ENCODE results near the gene FAIM2.
"Not testable (repeated sequence)": the region's sequence is repeated elsewhere in the genome, so short reads cannot be mapped to it uniquely, and the experiment has no call there.

FAIM2 gene

GRCh38 chr12:49885663-49886461 is 17.8 kb downstream of the FAIM2 start:
- FAIRE-seq, result no peak
- no peak for TF ChIP-seq TAF1 (IDR thresholded peaks at IDR 0.05; ENCODE audit: low read depth, low read length)
- TF ChIP-seq POLR2A (IDR thresholded peaks at IDR 0.05; ENCODE audit: low read depth, low read length), result no peak
- no peak for TF ChIP-seq PAX5 (IDR thresholded peaks at IDR 0.05; ENCODE audit: insufficient read depth, low read length, severe bottlenecking)
- TF ChIP-seq POU2F2 (IDR thresholded peaks at IDR 0.05; ENCODE audit: low read depth, low read length), result no peak
- no peak for TF ChIP-seq POLR2AphosphoS5 (IDR thresholded peaks at IDR 0.05; ENCODE audit: low read depth, low read length)
- no peak for TF ChIP-seq SPI1 (IDR thresholded peaks at IDR 0.05; ENCODE audit: low read depth, low read length)
- DNase-seq (ENCODE audit: insufficient read length, low spot score), result no peak

DNA sequence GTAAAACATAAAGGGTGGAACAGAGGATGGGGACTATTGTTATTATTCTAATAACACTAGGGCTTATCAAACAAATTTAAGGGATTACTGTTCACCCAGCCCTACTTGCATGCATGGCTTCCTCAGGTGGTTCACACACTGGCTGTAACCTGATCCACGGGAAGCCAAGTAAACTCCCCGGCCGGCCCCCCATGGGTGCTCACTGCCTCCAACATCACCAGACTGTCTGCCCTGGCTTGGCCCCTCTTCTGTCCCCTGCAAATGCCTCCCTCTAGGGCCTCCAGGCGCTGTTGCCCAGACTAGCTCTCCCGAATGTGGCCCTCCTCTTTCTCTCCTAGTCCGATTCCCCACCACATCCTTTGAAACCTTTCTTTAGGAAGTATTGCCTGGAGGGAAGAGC is 18.6 kb downstream of the FAIM2 start:
- FAIRE-seq (no peak), DNase-seq (ENCODE audit: insufficient read length, low spot score) (no peak)
- no peak for TF ChIP-seq SPI1 (IDR thresholded peaks at IDR 0.05; ENCODE audit: low read depth, low read length)
- no peak for TF ChIP-seq PAX5 (IDR thresholded peaks at IDR 0.05; ENCODE audit: insufficient read depth, low read length, severe bottlenecking)
- TF ChIP-seq POU2F2 (IDR thresholded peaks at IDR 0.05; ENCODE audit: low read depth, low read length), result no peak
- no peak for TF ChIP-seq POLR2A (IDR thresholded peaks at IDR 0.05; ENCODE audit: low read depth, low read length)
- no peak for TF ChIP-seq POLR2AphosphoS5 (IDR thresholded peaks at IDR 0.05; ENCODE audit: low read depth, low read length)
- TF ChIP-seq TAF1 (IDR thresholded peaks at IDR 0.05; ENCODE audit: low read depth, low read length), result no peak

GRCh38 chr12:49882851-49883464 is 20.7 kb downstream of the FAIM2 start:
- FAIRE-seq (no peak), DNase-seq (ENCODE audit: insufficient read length, low spot score) (no peak)
- TF ChIP-seq POLR2AphosphoS5 (IDR thresholded peaks at IDR 0.05; ENCODE audit: low read depth, low read length) (no peak), SPI1 (IDR thresholded peaks at IDR 0.05; ENCODE audit: low read depth, low read length) (no peak), POU2F2 (IDR thresholded peaks at IDR 0.05; ENCODE audit: low read depth, low read length) (no peak), TAF1 (IDR thresholded peaks at IDR 0.05; ENCODE audit: low read depth, low read length) (no peak), PAX5 (IDR thresholded peaks at IDR 0.05; ENCODE audit: insufficient read depth, low read length, severe bottlenecking) (no peak), POLR2A (IDR thresholded peaks at IDR 0.05; ENCODE audit: low read depth, low read length) (no peak)

DNA sequence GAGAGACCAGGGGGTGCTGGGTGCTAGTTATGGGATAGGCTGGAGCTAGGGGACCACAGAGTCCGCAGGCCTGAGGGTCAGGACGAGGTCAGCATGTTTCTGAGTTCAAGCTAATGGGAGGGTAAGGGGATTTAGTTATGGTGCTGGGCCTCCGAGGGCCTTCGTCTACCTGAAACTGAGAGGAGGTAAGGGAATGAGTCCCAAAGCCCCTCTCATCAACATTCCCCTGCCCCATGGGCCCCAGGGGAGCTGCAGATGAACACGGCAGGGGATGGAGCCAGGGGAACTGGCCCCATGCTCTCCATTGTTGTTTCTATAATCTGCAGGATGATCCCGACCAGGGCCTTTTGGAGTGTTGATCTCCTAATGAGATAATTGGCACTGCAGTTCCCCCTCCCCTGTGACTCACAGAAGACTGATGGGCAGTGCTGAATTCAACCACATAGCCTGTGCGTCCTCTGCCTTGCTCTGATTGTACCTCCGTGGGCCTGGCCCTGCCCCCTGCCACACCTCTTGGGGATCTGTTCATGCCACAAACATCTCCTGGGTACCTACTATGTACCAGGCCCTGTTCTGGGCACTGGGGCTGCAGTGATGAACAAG is 21.4 kb downstream of the FAIM2 start:
- TF ChIP-seq PAX5 (IDR thresholded peaks at IDR 0.05; ENCODE audit: insufficient read depth, low read length, severe bottlenecking) (no peak), TAF1 (IDR thresholded peaks at IDR 0.05; ENCODE audit: low read depth, low read length) (no peak), POLR2A (IDR thresholded peaks at IDR 0.05; ENCODE audit: low read depth, low read length) (no peak), SPI1 (IDR thresholded peaks at IDR 0.05; ENCODE audit: low read depth, low read length) (no peak), POU2F2 (IDR thresholded peaks at IDR 0.05; ENCODE audit: low read depth, low read length) (no peak), POLR2AphosphoS5 (IDR thresholded peaks at IDR 0.05; ENCODE audit: low read depth, low read length) (no peak)
- FAIRE-seq (no peak), DNase-seq (ENCODE audit: insufficient read length, low spot score) (no peak)

DNA sequence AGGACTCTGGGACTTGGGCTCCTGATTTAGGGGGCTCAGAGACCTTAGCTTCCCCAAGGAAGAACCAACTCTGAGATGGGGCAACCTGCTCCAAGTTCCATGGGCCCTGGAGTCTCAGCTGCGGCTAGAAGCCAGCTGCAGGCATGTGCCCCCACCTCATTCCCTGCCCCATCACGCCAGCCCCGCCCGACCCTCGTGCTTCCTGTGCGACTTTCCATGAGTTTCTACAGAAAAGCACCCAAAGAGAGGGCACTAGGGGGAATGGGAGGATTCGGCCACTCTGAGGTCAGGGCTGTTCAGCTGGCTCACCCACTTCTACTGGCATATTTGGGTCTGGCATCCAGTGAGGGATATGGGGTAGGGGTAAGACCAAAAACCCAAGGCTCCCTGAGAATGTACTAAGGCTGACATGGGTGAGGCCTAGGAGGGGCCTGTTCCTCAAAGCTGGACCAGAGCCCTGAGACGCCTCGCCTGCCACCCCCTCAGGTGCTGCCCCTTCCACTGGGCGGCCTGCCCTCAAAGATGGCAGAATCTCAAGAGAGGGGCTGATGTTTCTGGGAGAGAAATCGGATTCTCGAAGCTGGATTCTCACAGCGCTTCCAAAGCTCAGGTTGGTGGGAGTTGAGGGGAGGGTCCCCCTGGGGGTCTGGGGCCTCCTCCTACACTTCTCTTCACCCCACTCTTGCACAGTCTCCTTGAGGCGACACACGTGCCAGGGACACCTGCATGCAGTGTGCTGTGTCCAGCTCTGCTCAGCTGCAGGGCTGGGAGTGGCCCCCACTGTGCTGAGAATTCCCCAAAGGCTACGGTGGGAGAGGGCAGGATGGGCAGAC is 22.1 kb downstream of the FAIM2 start:
- FAIRE-seq (no peak), DNase-seq (ENCODE audit: insufficient read length, low spot score) (no peak)
- no peak for TF ChIP-seq POU2F2 (IDR thresholded peaks at IDR 0.05; ENCODE audit: low read depth, low read length)
- no peak for TF ChIP-seq SPI1 (IDR thresholded peaks at IDR 0.05; ENCODE audit: low read depth, low read length)
- no peak for TF ChIP-seq POLR2A (IDR thresholded peaks at IDR 0.05; ENCODE audit: low read depth, low read length)

GRCh38 chr12:49880756-49881414 is 22.8 kb downstream of the FAIM2 start:
- no peak for TF ChIP-seq POU2F2 (IDR thresholded peaks at IDR 0.05; ENCODE audit: low read depth, low read length)
- no peak for TF ChIP-seq PAX5 (IDR thresholded peaks at IDR 0.05; ENCODE audit: insufficient read depth, low read length, severe bottlenecking)
- no peak for TF ChIP-seq TAF1 (IDR thresholded peaks at IDR 0.05; ENCODE audit: low read depth, low read length)
- no peak for TF ChIP-seq POLR2AphosphoS5 (IDR thresholded peaks at IDR 0.05; ENCODE audit: low read depth, low read length)
- no peak for TF ChIP-seq SPI1 (IDR thresholded peaks at IDR 0.05; ENCODE audit: low read depth, low read length)
- TF ChIP-seq POLR2A (IDR thresholded peaks at IDR 0.05; ENCODE audit: low read depth, low read length), result no peak
- FAIRE-seq (no peak), DNase-seq (ENCODE audit: insufficient read length, low spot score) (no peak)

DNA sequence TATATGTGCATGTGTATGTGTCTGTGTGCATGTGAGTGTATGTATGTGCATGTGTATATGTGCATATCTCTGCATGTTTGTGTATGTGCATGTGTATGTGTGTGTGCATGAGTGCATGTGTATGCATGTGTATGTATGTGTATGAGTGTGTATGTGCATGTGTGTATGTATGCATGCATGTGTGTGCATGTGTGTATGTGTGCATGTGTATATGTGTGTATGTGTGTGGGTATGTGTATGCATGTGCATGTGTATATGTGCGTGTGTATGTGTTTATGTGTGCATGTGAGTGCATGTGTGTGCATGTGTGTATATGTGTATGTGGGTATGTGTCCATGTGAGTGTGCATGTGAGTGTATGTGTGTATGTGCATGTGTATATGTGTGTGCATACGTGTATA is 24.6 kb downstream of the FAIM2 start:
- not testable (repeated sequence) for DNase-seq (ENCODE audit: insufficient read length, low spot score); FAIRE-seq

DNA sequence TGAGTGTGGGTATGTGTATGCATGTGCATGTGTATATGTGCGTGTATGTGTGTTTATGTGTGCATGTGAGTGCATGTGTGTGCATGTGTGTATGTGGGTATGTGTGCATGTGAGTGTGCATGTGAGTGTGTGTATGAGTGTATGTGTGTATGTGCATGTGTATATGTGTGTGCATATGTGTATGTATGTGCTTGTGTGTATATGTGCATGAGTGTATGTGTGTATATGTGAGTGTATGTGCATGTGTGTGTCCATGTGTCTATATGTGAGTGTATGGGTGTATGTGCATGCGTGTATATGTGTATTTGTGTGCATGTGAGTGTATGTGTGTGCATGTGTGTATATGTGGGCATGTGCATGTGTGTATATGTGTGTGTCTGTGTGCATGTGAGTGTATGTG is 25.7 kb downstream of the FAIM2 start:
- TF ChIP-seq TAF1 (IDR thresholded peaks at IDR 0.05; ENCODE audit: low read depth, low read length) (no peak), POLR2A (IDR thresholded peaks at IDR 0.05; ENCODE audit: low read depth, low read length) (no peak), POLR2AphosphoS5 (IDR thresholded peaks at IDR 0.05; ENCODE audit: low read depth, low read length) (no peak), POU2F2 (IDR thresholded peaks at IDR 0.05; ENCODE audit: low read depth, low read length) (no peak), SPI1 (IDR thresholded peaks at IDR 0.05; ENCODE audit: low read depth, low read length) (no peak)
- DNase-seq (ENCODE audit: insufficient read length, low spot score) (no peak), FAIRE-seq (no peak)

DNA sequence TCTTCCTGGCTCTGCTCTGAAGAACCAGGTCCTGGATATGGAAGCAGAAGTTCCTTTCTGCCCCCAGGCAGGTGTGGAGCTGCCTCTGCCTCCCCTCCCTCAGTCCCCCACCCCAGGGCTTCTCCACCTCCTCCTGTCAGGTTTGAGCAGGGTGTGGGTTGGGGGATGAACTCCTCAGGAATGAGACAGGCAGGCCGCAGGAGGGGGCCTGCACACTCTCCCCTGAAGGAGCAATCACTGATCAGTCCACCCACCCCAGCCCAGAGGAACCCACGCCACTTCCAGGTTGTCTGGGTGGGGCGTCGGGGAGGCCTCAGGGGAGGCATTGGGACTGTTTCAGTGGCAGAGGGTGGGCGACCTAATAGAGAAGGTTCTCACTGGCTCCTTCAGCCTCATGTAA is 26.6 kb downstream of the FAIM2 start:
- TF ChIP-seq SPI1 (IDR thresholded peaks at IDR 0.05; ENCODE audit: low read depth, low read length), result no peak
- TF ChIP-seq POLR2A (IDR thresholded peaks at IDR 0.05; ENCODE audit: low read depth, low read length), result no peak
- no peak for TF ChIP-seq POLR2AphosphoS5 (IDR thresholded peaks at IDR 0.05; ENCODE audit: low read depth, low read length)
- no peak for TF ChIP-seq PAX5 (IDR thresholded peaks at IDR 0.05; ENCODE audit: insufficient read depth, low read length, severe bottlenecking)
- no peak for TF ChIP-seq POU2F2 (IDR thresholded peaks at IDR 0.05; ENCODE audit: low read depth, low read length)
- no peak for TF ChIP-seq TAF1 (IDR thresholded peaks at IDR 0.05; ENCODE audit: low read depth, low read length)
- FAIRE-seq (no peak), DNase-seq (ENCODE audit: insufficient read length, low spot score) (no peak)
